ENCODE measurements around the gene MED20. TPM values are rescaled to one million over a fixed set of nuclear protein-coding genes. Genes with fewer than 3 reads are reported as not detected.

MED20 gene, protein sequence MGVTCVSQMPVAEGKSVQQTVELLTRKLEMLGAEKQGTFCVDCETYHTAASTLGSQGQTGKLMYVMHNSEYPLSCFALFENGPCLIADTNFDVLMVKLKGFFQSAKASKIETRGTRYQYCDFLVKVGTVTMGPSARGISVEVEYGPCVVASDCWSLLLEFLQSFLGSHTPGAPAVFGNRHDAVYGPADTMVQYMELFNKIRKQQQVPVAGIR
- 34.8 and 37.5 TPM in 2 replicates for total RNA-seq
- long read RNA-seq, transcript MED20-201 (4 exons, 2,438 nt), result major isoform, 10 of 14 reads
- long read RNA-seq, partial matches to known transcripts, result 0 of 14 reads
- long read RNA-seq, other reads (novel, unspliced or antisense), result 3 of 14 reads

DNA sequence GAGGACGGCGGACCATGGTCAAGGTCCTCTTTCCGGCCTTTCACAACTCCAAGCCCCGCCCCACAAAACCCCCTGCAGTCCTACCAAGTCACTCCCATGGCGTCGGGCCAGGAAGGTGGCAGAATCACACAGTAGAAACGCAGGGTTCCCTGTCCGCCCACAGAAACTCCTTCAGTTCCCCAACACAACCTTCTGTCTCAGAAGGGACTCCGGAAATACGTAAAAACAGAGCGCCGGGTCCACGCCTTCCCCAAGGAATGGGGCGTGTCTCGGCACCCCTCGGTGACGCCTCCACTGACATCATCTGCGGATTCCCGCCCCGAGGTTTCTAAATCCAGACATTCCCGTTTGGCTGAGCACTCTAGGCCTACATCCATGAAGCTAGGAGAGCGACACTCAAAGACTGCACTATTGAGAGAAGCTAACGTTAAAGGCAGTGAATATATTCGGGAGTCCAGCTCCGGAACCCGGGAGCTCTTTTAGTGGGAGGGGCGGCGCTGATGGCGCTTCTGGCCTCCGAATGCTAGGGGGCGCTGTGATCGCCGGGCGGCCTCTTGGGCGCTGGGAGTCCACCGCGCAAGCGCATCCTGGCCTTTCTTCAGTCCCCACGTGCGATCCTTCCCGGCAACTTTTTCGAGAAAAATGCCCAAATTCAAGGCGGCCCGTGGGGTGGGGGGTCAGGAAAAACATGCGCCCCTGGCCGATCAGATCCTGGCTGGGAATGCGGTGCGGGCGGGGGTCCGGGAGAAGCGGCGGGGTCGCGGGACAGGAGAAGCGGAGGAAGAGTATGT, at the start of gene MED20, which contains the start of gene BYSL:
TSS of gene MED20 (minus strand) at position 219 of the 791 bp plus-strand sequence. CDS start at position 98, 121 bp downstream.
TSS of gene BYSL (plus strand) at position 579 of the 791 bp plus-strand sequence. CDS start at position 643, 64 bp downstream.
- TF ChIP-seq, protein P1, sequence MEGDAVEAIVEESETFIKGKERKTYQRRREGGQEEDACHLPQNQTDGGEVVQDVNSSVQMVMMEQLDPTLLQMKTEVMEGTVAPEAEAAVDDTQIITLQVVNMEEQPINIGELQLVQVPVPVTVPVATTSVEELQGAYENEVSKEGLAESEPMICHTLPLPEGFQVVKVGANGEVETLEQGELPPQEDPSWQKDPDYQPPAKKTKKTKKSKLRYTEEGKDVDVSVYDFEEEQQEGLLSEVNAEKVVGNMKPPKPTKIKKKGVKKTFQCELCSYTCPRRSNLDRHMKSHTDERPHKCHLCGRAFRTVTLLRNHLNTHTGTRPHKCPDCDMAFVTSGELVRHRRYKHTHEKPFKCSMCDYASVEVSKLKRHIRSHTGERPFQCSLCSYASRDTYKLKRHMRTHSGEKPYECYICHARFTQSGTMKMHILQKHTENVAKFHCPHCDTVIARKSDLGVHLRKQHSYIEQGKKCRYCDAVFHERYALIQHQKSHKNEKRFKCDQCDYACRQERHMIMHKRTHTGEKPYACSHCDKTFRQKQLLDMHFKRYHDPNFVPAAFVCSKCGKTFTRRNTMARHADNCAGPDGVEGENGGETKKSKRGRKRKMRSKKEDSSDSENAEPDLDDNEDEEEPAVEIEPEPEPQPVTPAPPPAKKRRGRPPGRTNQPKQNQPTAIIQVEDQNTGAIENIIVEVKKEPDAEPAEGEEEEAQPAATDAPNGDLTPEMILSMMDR (conservative IDR thresholded peaks at IDR 0.05), result peak; percentile 100
- Mint-ChIP-seq H3K4me1 (peaks cover 44% of the 10 kb centered on the region), H3K36me3 (ENCODE audit: low read depth) (peaks cover 8% of the 10 kb centered on the region), H3K27me3 (ENCODE audit: low read depth) (no peaks in the 10 kb centered on the region), H3K4me3 (peak within 1 kb of the TSS; percentile 99), H3K27ac (ENCODE audit: unreplicated experiment) (peak within 1 kb of the TSS; percentile 100), H3K9me3 (no peaks in the 10 kb centered on the region)
- peak; percentile 95 for DNase-seq (ENCODE audit: low read depth, low spot score)

DNA sequence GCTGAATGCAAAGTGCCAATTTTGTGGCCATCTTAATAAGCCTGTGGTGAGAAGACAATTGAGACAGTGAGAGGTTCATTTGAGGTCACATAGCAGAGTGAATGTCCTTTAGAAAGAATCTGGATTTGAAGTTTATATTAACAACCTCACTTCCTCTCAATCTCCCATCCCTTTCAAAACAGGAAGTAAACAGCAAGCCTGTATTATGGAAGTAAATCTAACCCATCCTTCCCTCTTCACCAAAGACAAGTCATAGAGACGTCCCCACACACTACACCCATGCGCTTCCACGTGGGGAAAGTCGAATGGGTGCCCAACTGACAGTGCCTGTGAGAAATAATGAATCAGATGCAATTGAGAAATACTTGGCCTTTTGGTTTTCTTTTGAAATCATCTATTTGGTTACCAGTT, 49.5 kb upstream of the MED20 start:
- no peak for DNase-seq (ENCODE audit: low read depth, low spot score)
- Mint-ChIP-seq H3K4me3 (no peak overlapping the region), H3K4me1 (peaks cover 28% of the 10 kb centered on the region), H3K27me3 (ENCODE audit: low read depth) (no peaks in the 10 kb centered on the region), H3K36me3 (ENCODE audit: low read depth) (no peaks in the 10 kb centered on the region), H3K9me3 (no peaks in the 10 kb centered on the region), H3K27ac (ENCODE audit: unreplicated experiment) (no peak overlapping the region)
- TF ChIP-seq, protein P1 (conservative IDR thresholded peaks at IDR 0.05), result no peak

DNA sequence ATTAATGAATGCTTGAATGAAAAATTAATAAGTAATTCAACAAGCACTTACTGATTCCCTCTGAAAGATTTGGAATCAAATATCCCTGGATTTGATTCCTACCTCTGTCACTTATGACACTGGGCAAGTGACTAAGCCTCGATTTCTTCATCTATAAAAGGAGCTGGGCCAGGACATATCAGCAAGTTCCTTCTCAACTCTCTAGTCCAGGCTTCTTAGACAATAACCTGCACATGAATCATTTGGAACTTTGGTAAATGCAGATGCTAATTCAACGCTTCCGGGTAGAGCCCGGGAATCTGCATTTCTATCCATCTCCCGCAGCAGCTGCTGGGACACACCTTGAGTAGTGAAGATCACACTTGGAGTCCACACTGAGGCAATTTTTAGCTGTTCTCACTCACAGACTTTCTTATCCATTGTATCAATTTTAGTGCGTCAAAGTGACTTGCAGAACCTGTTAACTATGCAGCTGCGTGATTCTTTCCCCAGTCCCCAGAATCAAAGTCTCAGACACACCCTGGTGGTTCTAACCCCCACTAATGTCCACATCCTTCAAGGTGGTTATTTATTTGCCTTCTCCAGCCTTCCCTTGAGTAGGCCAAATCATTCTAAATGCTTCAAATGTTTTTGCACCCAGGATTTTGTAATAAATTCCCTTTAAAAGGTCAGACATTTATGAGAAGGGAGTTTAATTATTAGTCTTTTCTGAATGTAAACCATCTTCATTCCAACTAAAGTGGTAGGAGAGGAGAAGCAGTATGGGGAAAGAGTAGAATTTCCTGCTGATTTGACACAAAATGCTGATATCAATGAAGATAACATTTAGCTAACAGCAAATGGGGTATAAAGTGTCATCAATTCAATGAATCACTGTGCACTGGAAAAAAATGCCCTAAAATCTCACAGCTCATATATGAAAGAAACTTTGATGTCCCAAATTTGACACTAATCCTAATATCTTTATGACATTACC, 46.7 kb upstream of the MED20 start:
- TF ChIP-seq, protein P1 (conservative IDR thresholded peaks at IDR 0.05), result no peak
- H3K27ac Mint-ChIP-seq (ENCODE audit: unreplicated experiment), result peak overlapping the region; percentile 87
- H3K9me3 Mint-ChIP-seq, result no peaks in the 10 kb centered on the region
- no peak overlapping the region for H3K4me3 Mint-ChIP-seq
- no peaks in the 10 kb centered on the region for H3K36me3 Mint-ChIP-seq (ENCODE audit: low read depth)
- H3K27me3 Mint-ChIP-seq (ENCODE audit: low read depth), result no peaks in the 10 kb centered on the region
- H3K4me1 Mint-ChIP-seq, result peaks cover 41% of the 10 kb centered on the region
- DNase-seq (ENCODE audit: low read depth, low spot score), result no peak

DNA sequence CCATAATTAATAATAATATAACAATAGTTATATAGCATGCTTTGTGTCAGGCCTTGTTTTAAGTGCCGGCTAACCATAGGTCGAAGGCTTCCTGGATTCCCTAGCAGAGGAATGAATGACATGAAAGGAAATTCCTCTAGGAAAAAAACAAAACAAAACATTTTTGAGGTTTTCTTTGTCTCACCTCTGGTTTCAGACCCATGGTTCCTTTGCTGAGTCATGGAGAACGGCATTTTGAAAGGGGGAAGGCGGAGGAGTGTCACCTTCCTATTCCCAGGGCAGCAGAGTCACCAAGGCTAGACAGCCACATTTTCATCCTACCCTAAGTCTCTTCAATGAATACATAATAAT, 46.0 kb upstream of the MED20 start:
- TF ChIP-seq, protein P1 (conservative IDR thresholded peaks at IDR 0.05), result no peak
- peaks cover 41% of the 10 kb centered on the region for H3K4me1 Mint-ChIP-seq

More for the DNA sequence above, 46.0 kb upstream of the MED20 start:
- Mint-ChIP-seq H3K9me3 (no peaks in the 10 kb centered on the region), H3K27ac (ENCODE audit: unreplicated experiment) (no peak overlapping the region), H3K36me3 (ENCODE audit: low read depth) (no peaks in the 10 kb centered on the region), H3K4me3 (no peak overlapping the region), H3K27me3 (ENCODE audit: low read depth) (no peaks in the 10 kb centered on the region)
- no peak for DNase-seq (ENCODE audit: low read depth, low spot score)
